ENCODE measurements around the gene NUBPL. TPM values are rescaled to one million over a fixed set of nuclear protein-coding genes. Genes with fewer than 3 reads are reported as not detected.

NUBPL gene
- total RNA-seq, 4 donors from 2014 or later, result 7.5 to 28.9 (median 11.9) TPM

DNA sequence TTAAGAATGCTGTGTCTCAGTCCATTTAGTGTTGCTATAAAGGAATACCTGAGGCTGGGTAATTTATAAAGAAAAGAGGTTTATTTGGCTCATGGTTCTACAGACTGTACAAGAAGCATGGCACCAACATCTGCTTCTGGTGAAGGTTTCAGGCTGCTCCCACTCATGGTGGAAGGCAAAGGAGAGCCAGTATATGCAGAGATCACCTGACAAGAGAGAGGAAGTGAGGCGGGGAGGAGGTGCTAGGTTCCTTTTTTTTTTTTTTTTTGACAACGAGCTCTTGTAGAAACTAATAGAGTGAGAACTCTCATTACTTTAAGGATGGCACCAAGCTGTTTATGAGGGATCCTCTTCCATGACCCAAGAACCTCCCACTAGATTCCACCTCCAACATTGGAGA, 121.6 kb downstream of the NUBPL start:
- no peak for DNase-seq (ENCODE audit: low spot score in 2 of 2)
- Histone ChIP-seq H3K4me3 (no peak overlapping the region), H3K9me3 (no peaks in the 10 kb centered on the region), H3K27me3 (no peaks in the 10 kb centered on the region), H3K27ac (no peak overlapping the region), H3K36me3 (peaks cover 7% of the 10 kb centered on the region), H3K4me1 (no peaks in the 10 kb centered on the region)
- TF ChIP-seq POLR2A (IDR thresholded peaks at IDR 0.05), result no peak
- TF ChIP-seq, protein P1, sequence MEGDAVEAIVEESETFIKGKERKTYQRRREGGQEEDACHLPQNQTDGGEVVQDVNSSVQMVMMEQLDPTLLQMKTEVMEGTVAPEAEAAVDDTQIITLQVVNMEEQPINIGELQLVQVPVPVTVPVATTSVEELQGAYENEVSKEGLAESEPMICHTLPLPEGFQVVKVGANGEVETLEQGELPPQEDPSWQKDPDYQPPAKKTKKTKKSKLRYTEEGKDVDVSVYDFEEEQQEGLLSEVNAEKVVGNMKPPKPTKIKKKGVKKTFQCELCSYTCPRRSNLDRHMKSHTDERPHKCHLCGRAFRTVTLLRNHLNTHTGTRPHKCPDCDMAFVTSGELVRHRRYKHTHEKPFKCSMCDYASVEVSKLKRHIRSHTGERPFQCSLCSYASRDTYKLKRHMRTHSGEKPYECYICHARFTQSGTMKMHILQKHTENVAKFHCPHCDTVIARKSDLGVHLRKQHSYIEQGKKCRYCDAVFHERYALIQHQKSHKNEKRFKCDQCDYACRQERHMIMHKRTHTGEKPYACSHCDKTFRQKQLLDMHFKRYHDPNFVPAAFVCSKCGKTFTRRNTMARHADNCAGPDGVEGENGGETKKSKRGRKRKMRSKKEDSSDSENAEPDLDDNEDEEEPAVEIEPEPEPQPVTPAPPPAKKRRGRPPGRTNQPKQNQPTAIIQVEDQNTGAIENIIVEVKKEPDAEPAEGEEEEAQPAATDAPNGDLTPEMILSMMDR (IDR thresholded peaks at IDR 0.05), result no peak
- TF ChIP-seq POLR2AphosphoS5 (IDR thresholded peaks at IDR 0.05), result no peak
- no peak for TF ChIP-seq EP300 (IDR thresholded peaks at IDR 0.05)
- WGBS, result 94% methylated on average over 2 of the region's 2 CpGs

DNA sequence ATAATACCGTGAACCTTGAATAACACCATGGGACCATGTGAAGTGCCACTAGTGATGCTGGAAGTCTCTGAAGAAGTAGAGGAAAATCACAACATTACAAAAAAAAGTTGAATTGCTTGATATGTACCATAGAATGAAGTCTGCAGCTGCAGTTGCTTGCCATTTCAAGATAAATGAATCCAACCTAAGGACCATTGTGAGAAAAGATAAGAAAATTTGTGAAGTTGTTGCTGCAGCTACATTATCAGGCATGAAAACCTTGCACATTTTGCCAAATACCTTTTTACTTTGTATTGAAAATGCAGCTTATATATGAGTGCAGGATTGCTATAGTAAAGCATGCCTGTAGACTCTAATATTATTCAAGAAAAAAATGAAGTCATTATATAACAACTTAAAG, 126.5 kb downstream of the NUBPL start:
- peaks cover 5% of the 10 kb centered on the region for H3K4me1 ChIP-seq
- H3K9me3 ChIP-seq, result no peaks in the 10 kb centered on the region
- no peak overlapping the region for H3K27ac ChIP-seq
- no peak overlapping the region for H3K4me3 ChIP-seq
- TF ChIP-seq POLR2A (IDR thresholded peaks at IDR 0.05) (no peak), EP300 (IDR thresholded peaks at IDR 0.05) (no peak), POLR2AphosphoS5 (IDR thresholded peaks at IDR 0.05) (no peak)
- TF ChIP-seq, protein P1 (IDR thresholded peaks at IDR 0.05), result no peak
- H3K27me3 ChIP-seq, result no peaks in the 10 kb centered on the region
- H3K36me3 ChIP-seq, result no peaks in the 10 kb centered on the region
- 94% methylated on average over 1 of the region's 1 CpG for WGBS
- DNase-seq (ENCODE audit: low spot score in 2 of 2), result no peak

DNA sequence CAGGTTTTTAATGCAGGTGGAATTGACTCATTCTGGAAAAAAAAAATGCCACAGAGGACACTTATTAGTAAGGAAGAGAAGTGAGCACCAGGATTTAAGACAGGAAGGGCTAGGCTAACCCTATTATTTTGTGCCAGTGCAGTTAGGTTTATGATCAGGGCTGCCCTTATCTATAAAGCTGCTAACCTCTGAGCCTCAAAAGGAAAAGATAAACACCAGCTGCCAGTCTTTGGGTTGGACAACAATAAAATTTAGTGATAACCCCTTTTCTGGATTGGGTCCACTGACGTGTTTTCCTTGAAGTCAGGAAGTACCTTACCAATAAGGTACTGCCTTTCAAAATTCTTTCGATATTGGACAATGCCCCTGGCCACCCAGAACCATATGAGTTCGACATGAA, 128.9 kb downstream of the NUBPL start:
- Histone ChIP-seq H3K27ac (no peak overlapping the region), H3K4me3 (no peak overlapping the region), H3K36me3 (no peaks in the 10 kb centered on the region), H3K4me1 (peaks cover 5% of the 10 kb centered on the region), H3K27me3 (no peaks in the 10 kb centered on the region), H3K9me3 (no peaks in the 10 kb centered on the region)
- WGBS, result 87% methylated on average over 3 of the region's 3 CpGs
- no peak for TF ChIP-seq POLR2AphosphoS5 (IDR thresholded peaks at IDR 0.05)
- no peak for TF ChIP-seq POLR2A (IDR thresholded peaks at IDR 0.05)
- no peak for TF ChIP-seq EP300 (IDR thresholded peaks at IDR 0.05)
- TF ChIP-seq, protein P1 (IDR thresholded peaks at IDR 0.05), result no peak
- no peak for DNase-seq (ENCODE audit: low spot score in 2 of 2)

DNA sequence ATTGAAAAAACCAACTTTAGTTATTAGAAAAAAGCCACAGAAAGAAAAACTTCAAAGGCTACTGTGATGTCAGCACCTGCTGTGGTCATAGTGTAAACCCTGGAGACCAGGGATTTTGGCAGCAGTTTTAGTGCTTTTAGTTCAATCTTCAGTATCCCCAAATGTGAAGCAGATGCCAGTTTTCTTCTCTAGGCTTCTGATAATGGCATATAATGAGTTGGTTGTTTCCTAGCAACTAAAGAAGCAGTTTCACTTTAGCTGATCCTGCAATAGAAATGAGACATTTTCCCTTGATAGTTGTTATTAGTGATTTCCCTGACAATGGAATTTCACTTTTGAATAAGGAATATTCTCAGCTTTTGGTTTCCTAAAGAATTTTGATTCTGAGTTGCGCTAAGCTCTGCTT, 131.2 kb downstream of the NUBPL start:
- TF ChIP-seq, protein P1 (IDR thresholded peaks at IDR 0.05), result no peak
- TF ChIP-seq EP300 (IDR thresholded peaks at IDR 0.05) (no peak), POLR2AphosphoS5 (IDR thresholded peaks at IDR 0.05) (no peak), POLR2A (IDR thresholded peaks at IDR 0.05) (no peak)
- Histone ChIP-seq H3K27me3 (no peaks in the 10 kb centered on the region), H3K9me3 (no peaks in the 10 kb centered on the region), H3K27ac (no peak overlapping the region), H3K4me1 (peaks cover 5% of the 10 kb centered on the region), H3K4me3 (no peak overlapping the region), H3K36me3 (no peaks in the 10 kb centered on the region)
- 77% methylated on average over 1 of the region's 1 CpG for WGBS
- DNase-seq (ENCODE audit: low spot score in 2 of 2), result no peak

DNA sequence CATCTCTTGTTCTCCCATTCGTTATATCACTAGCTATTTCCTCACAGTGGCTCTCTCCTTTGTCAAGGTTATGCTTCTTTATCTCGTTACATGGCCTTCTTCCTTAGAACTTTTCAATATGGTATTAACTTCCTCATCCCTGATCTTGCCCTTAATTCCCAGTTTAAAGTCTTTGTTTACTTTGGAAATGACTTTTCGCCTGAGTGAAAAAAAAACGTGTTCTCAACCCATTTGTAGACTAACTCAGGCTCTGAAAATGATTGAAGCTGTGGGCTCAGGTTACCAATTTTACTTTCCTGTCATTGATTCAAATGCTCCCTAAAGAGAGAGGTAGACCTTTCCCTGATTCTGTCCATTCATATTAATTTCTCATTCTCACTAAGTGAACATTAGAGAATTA, 135.2 kb downstream of the NUBPL start:
- WGBS, result 86% methylated on average over 4 of the region's 4 CpGs
- Histone ChIP-seq H3K36me3 (no peaks in the 10 kb centered on the region), H3K27me3 (no peaks in the 10 kb centered on the region), H3K9me3 (no peaks in the 10 kb centered on the region), H3K4me3 (no peak overlapping the region), H3K4me1 (peaks cover 5% of the 10 kb centered on the region), H3K27ac (no peak overlapping the region)
- no peak for TF ChIP-seq POLR2AphosphoS5 (IDR thresholded peaks at IDR 0.05)
- TF ChIP-seq, protein P1 (IDR thresholded peaks at IDR 0.05), result no peak
- no peak for TF ChIP-seq EP300 (IDR thresholded peaks at IDR 0.05)
- no peak for TF ChIP-seq POLR2A (IDR thresholded peaks at IDR 0.05)
- no peak for DNase-seq (ENCODE audit: low spot score in 2 of 2)

Data from suprapubic skin (tissue), 4 donors.